Calu3 (cell line): ENCODE data around the gene CDKL2. TPM values are rescaled to one million over a fixed set of nuclear protein-coding genes. Genes with fewer than 3 reads are reported as not detected.

ENCODE experiments used
- BruUV-seq: library from RNA; stranded (reverse); fragments of 400-500 nt; replicated peaks from 2 replicates; lab custom pipeline; 2021; lab: Mats Ljungman, UMichigan
- CTCF ChIA-PET: fragments of 300-600 bp; sonication (Branson Sonifier 250); formaldehyde crosslinking; loops from one replicate; lab custom pipeline; 2022; ENCODE audit warnings: antibody characterized with exemption; lab: Charles Lee
- DNase-seq: peaks from one replicate; pipeline ENCODE4 v3.0.0; 2022
- H3K27ac Mint-ChIP-seq: one replicate; pipeline ENCODE4 v1.8.0; 2022; ENCODE audit warnings: mixed read lengths; ENCODE audit not compliant: unreplicated experiment
- H3K27me3 Mint-ChIP-seq: one replicate; pipeline ENCODE4 v1.8.0; 2022; ENCODE audit warnings: mixed read lengths; ENCODE audit not compliant: unreplicated experiment
- H3K36me3 Mint-ChIP-seq: one replicate; pipeline ENCODE4 v1.8.0; 2022; ENCODE audit warnings: mild to moderate bottlenecking, moderate library complexity, mixed read lengths; ENCODE audit not compliant: insufficient read depth, unreplicated experiment
- H3K4me1 Mint-ChIP-seq: one replicate; pipeline ENCODE4 v1.8.0; 2022; ENCODE audit warnings: mild to moderate bottlenecking, low read depth, mixed read lengths; ENCODE audit not compliant: unreplicated experiment
- H3K4me3 Mint-ChIP-seq: one replicate; pipeline ENCODE4 v1.8.0; 2022; ENCODE audit warnings: mild to moderate bottlenecking, low read depth, moderate library complexity, mixed read lengths; ENCODE audit not compliant: unreplicated experiment
- H3K9me3 Mint-ChIP-seq: one replicate; pipeline ENCODE4 v1.8.0; 2022; ENCODE audit warnings: low read depth, mixed read lengths; ENCODE audit not compliant: unreplicated experiment
- intact Hi-C: fragments of 100-400 bp; cut with micrococcal nuclease; formaldehyde crosslinking; loops from one replicate; pipeline ENCODE4 v1.10.0; 2022; ENCODE audit not compliant: unreplicated experiment
- total RNA-seq: library from RNA; stranded (reverse); gene quantifications from 2 replicates; pipeline ENCODE4 v1.2.3, GENCODE V29; 2022
- TF ChIP-seq, protein P1 (sequence below): fragments of 200-600 bp; IDR thresholded peaks from one replicate; pipeline ENCODE4 v1.8.0; 2022; ENCODE audit warnings: antibody characterized with exemption; ENCODE audit not compliant: unreplicated experiment

Gene CDKL2
- total RNA-seq, 1 experiment from 2014 or later = 2.7 TPM

DNA sequence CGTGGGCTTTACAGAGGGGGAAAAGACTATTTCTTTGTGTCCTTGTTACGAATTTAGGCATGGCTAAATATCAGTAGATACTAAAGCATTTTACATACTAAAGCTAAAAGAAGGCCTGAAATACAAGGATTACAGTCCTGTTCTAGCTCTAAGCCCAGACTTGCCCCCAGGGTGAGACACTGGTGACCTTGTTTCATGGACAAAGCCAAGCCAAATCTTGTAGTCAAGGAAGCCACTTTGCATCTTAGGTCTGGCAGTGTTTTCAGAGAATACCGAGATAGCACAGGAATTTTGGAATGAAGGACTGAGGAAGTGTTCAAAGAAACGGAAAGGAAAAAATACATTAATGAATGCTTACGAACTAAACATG lies 43.6 kb upstream of the CDKL2 start:
- CTCF ChIA-PET = interaction anchor here (0.8 to 1.2 kb wide), 3 partner anchors 41 to 214 kb away, joined by 3 to 7 read pairs (median 4); partner anchors contain the start of gene USO1

GRCh38 chr4:75673027-75673958 lies 43.0 kb upstream of the CDKL2 start, which contains the start of gene G3BP2:
Gene G3BP2, minus strand, starts transcription at chr4:75673411. Its CDS starts 11,386 bp downstream, at chr4:75662025.
- Mint-ChIP-seq H3K27me3 (no peaks in the 10 kb centered on the region), H3K27ac (peak within 1 kb of the TSS; percentile 97), H3K4me1 (peaks cover 31% of the 10 kb centered on the region), H3K9me3 (no peaks in the 10 kb centered on the region), H3K4me3 (peak within 1 kb of the TSS; percentile 99), H3K36me3 (peaks cover 32% of the 10 kb centered on the region)
- TF ChIP-seq, protein P1, sequence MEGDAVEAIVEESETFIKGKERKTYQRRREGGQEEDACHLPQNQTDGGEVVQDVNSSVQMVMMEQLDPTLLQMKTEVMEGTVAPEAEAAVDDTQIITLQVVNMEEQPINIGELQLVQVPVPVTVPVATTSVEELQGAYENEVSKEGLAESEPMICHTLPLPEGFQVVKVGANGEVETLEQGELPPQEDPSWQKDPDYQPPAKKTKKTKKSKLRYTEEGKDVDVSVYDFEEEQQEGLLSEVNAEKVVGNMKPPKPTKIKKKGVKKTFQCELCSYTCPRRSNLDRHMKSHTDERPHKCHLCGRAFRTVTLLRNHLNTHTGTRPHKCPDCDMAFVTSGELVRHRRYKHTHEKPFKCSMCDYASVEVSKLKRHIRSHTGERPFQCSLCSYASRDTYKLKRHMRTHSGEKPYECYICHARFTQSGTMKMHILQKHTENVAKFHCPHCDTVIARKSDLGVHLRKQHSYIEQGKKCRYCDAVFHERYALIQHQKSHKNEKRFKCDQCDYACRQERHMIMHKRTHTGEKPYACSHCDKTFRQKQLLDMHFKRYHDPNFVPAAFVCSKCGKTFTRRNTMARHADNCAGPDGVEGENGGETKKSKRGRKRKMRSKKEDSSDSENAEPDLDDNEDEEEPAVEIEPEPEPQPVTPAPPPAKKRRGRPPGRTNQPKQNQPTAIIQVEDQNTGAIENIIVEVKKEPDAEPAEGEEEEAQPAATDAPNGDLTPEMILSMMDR = no peak
- intact Hi-C loops = loop anchor here (5.0 kb wide), 1 partner anchor 49 kb away; the partner anchor contains the start of gene USO1
- no TSS peak for BruUV-seq
- CTCF ChIA-PET = interaction anchor here (0.8 to 1.2 kb wide), 3 partner anchors 42 to 215 kb away, joined by 3 to 7 read pairs (median 4); partner anchors contain the start of gene USO1
- DNase-seq = peak; percentile 92

More for the DNA sequence above, 43.6 kb upstream of the CDKL2 start:
- intact Hi-C loops = loop anchor here (5.0 kb wide), 1 partner anchor 48 kb away; the partner anchor contains the start of gene USO1
- Mint-ChIP-seq H3K4me1 (peaks cover 25% of the 10 kb centered on the region), H3K27ac (peak overlapping the region; percentile 97), H3K27me3 (no peaks in the 10 kb centered on the region), H3K9me3 (no peaks in the 10 kb centered on the region), H3K4me3 (peak overlapping the region; percentile 99), H3K36me3 (peaks cover 32% of the 10 kb centered on the region)
- TF ChIP-seq, protein P1 = no peak
- BruUV-seq = TSS peak; percentile 97
- DNase-seq = no peak

DNA sequence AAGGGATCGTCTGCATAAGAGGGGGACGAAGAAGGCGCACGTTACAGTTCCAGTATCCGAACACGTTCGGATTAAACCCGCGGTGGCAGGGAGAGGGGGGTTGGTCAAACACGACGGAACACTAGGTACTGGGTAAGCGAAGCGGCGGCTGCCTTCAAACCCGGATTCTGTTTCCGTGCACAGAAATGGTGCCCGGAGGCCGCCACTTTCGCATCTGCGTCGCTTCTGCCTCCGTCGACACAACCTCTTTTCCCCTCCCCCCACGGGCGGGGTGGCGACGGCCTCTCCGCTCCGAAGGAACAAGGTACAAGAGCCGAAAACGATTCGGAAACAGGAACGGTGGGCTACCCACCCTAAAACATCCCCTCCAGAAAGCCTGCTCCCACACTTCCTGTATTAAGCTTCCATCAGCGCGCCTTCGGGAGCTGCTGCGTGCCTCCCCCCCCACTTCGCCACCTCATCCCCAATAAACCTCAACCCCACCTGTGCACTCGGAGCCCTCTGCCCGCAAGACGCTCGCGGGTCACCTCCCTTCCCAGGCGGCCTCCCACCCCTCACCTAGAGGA lies 42.2 kb upstream of the CDKL2 start:
- CTCF ChIA-PET = no interaction called here
- Mint-ChIP-seq H3K27me3 (no peaks in the 10 kb centered on the region), H3K27ac (peak overlapping the region; percentile 97), H3K4me1 (peaks cover 33% of the 10 kb centered on the region), H3K36me3 (peaks cover 32% of the 10 kb centered on the region), H3K9me3 (no peaks in the 10 kb centered on the region), H3K4me3 (peak overlapping the region; percentile 99)
- peak; percentile 62 for DNase-seq
- TF ChIP-seq, protein P1 = no peak
- no TSS peak for BruUV-seq
- intact Hi-C loops = loop anchor here (5.0 kb wide), 1 partner anchor 50 kb away; the partner anchor contains the start of gene USO1

- DNase-seq = no peak
- Mint-ChIP-seq H3K4me3 (peak overlapping the region; percentile 99), H3K4me1 (peaks cover 33% of the 10 kb centered on the region), H3K27me3 (no peaks in the 10 kb centered on the region), H3K9me3 (no peaks in the 10 kb centered on the region), H3K27ac (peak overlapping the region; percentile 97), H3K36me3 (peaks cover 32% of the 10 kb centered on the region)
- CTCF ChIA-PET = interaction anchor here (0.9 kb wide), 1 partner anchor 52 kb away, joined by 3 read pairs; no protein-coding TSS in a partner anchor
- TF ChIP-seq, protein P1 = no peak
- no TSS peak for BruUV-seq
- intact Hi-C loops = loop anchor here (5.0 kb wide), 1 partner anchor 50 kb away; the partner anchor contains the start of gene USO1
Measured at GRCh38 chr4:75671802-75672421, 41.6 kb upstream of the CDKL2 start.
